Measurements from ENCODE around the gene ADAM17.

DNA sequence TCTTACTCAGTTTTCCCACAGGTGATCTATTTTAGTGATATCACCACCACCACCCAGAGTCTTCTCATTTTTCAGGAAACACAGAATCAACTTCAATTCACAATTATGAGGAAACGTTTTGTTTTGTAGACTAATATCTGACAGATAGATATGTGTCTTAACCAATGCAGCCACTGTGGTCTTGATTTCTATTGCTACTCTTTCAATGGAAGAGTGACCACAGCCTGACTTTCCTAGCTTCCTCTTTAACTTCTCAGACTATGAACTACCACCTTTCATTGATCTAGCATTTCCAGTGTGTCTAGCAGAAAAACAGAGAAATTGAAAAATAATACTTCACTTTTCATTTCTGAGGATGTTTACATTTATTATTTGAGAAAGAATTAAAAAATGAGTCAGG lies 20.5 kb downstream of the ADAM17 start:
- TF ChIP-seq BHLHE40 (IDR thresholded peaks at IDR 0.05; ENCODE audit: borderline replicate concordance) (no peak), SP1 (IDR thresholded peaks at IDR 0.05) (no peak), FOXM1 (IDR thresholded peaks at IDR 0.05; ENCODE audit: borderline replicate concordance) (no peak), CTBP1 (IDR thresholded peaks at IDR 0.05; ENCODE audit: borderline replicate concordance) (no peak), FOXK2 (IDR thresholded peaks at IDR 0.05) (no peak), TARDBP (IDR thresholded peaks at IDR 0.05) (no peak), FOXA1 (IDR thresholded peaks at IDR 0.05) (no peak), LEF1 (IDR thresholded peaks at IDR 0.05; ENCODE audit: borderline replicate concordance) (no peak), NFRKB (IDR thresholded peaks at IDR 0.05) (no peak), L3MBTL2 (conservative IDR thresholded peaks at IDR 0.05) (no peak), SUZ12 (IDR thresholded peaks at IDR 0.05) (no peak)
- TF ChIP-seq, protein P1, sequence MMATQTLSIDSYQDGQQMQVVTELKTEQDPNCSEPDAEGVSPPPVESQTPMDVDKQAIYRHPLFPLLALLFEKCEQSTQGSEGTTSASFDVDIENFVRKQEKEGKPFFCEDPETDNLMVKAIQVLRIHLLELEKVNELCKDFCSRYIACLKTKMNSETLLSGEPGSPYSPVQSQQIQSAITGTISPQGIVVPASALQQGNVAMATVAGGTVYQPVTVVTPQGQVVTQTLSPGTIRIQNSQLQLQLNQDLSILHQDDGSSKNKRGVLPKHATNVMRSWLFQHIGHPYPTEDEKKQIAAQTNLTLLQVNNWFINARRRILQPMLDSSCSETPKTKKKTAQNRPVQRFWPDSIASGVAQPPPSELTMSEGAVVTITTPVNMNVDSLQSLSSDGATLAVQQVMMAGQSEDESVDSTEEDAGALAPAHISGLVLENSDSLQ (IDR thresholded peaks at IDR 0.05), result no peak

Measured in HEK293T (cell line).